Measurements from ENCODE around the gene LMAN1L. TPM values are rescaled to one million over a fixed set of nuclear protein-coding genes. Genes with fewer than 3 reads are reported as not detected.
A peak's percentile ranks its signal among the peaks of the same experiment; 100 is the strongest.

The LMAN1L gene
- total RNA-seq, 4 donors from 2014 or later, result 0.29 to 1.3 TPM; not detected in 2

- TF ChIP-seq CTCF (IDR thresholded peaks at IDR 0.05) (no peak), POLR2A (IDR thresholded peaks at IDR 0.05) (no peak)
- intact Hi-C loops (cut with DNase I; ENCODE audit: low total_unique reads), result loop anchor here (5.0 kb wide), 1 partner anchor 172 kb away; no protein-coding TSS in a partner anchor
- no peak overlapping the region for H3K4me3 ChIP-seq (ENCODE audit: low read depth, poor library complexity, severe bottlenecking)
- WGBS, 2 donors, result 46 to 47% methylated on average over 16 of the region's 16 CpGs
- no peak for DNase-seq (ENCODE audit: low spot score in 2 of 2)
Observed at GRCh38 chr15:74780523-74781430, 31.9 kb upstream of the LMAN1L start.

GRCh38 chr15:74781431-74782258 is 31.0 kb upstream of the LMAN1L start, which contains the start of gene CSK:
Gene CSK, plus strand, starts transcription at chr15:74782080. Its CDS starts 16,218 bp downstream, at chr15:74798298.
- 1% methylated on average over 21 to 52 of the region's 74 CpGs for WGBS, 2 donors
- peak in 1 of 2 donors; percentile 93 for DNase-seq (ENCODE audit: low spot score in 2 of 2)

GRCh38 chr15:74782259-74783071 is 30.2 kb upstream of the LMAN1L start:
- WGBS, 2 donors, result 1% methylated on average over 48 to 53 of the region's 72 CpGs
- DNase-seq (ENCODE audit: low spot score in 2 of 2), result no peak
- intact Hi-C loops (cut with DNase I; ENCODE audit: low total_unique reads), result loop anchor here (5.0 kb wide), 1 partner anchor 170 kb away; no protein-coding TSS in a partner anchor
- peak overlapping the region; percentile 82 for H3K4me3 ChIP-seq (ENCODE audit: low read depth, poor library complexity, severe bottlenecking)
- TF ChIP-seq POLR2A (IDR thresholded peaks at IDR 0.05), result no peak
- TF ChIP-seq CTCF (IDR thresholded peaks at IDR 0.05), result no peak

More at GRCh38 chr15:74781431-74782258, 31.0 kb upstream of the LMAN1L start, which contains the start of gene CSK:
- H3K4me3 ChIP-seq (ENCODE audit: low read depth, poor library complexity, severe bottlenecking), result peak within 1 kb of the TSS; percentile 82
- intact Hi-C loops (cut with DNase I; ENCODE audit: low total_unique reads), result loop anchor here (5.0 kb wide), 1 partner anchor 171 kb away; no protein-coding TSS in a partner anchor
- no peak for TF ChIP-seq CTCF (IDR thresholded peaks at IDR 0.05)
- TF ChIP-seq POLR2A (IDR thresholded peaks at IDR 0.05), result no peak

GRCh38 chr15:74783072-74783807 is 29.4 kb upstream of the LMAN1L start:
- peak overlapping the region; percentile 82 for H3K4me3 ChIP-seq (ENCODE audit: low read depth, poor library complexity, severe bottlenecking)
- intact Hi-C loops (cut with DNase I; ENCODE audit: low total_unique reads), result loop anchor here (5.0 kb wide), 1 partner anchor 169 kb away; no protein-coding TSS in a partner anchor
- no peak for DNase-seq (ENCODE audit: low spot score in 2 of 2)
- 7 to 14% methylated on average over 10 to 12 of the region's 13 CpGs for WGBS, 2 donors
- TF ChIP-seq CTCF (IDR thresholded peaks at IDR 0.05), result no peak
- no peak for TF ChIP-seq POLR2A (IDR thresholded peaks at IDR 0.05)
